HG03460 (cell line): ENCODE data around the gene GABPB1.

Experiments
- ATAC-seq: cut with Tn5 transposase; IDR thresholded peaks from one replicate; pipeline ENCODE4 v1.9.1; 2021; ENCODE audit not compliant: unreplicated experiment

The GABPB1 gene

DNA sequence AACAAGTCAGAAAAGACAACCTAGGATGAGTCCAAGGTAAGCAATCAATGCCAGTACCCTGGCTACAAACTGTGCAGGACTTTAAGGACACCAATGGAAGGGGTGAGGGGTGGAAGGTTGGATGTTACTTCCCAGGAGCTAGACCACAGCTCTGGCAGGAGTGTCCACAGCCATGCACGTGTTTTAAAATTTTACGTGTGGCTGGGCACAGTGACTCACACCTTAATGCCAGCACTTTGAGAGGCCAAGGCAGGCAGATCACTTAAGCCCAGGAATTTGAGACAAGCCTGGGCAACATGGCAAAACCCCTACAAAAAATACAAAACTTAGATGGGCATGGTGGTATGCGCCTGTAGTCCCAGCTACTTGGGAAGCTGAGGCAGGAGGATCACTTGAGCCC is 74.7 kb downstream of the GABPB1 start:
- ATAC-seq, result no peak

DNA sequence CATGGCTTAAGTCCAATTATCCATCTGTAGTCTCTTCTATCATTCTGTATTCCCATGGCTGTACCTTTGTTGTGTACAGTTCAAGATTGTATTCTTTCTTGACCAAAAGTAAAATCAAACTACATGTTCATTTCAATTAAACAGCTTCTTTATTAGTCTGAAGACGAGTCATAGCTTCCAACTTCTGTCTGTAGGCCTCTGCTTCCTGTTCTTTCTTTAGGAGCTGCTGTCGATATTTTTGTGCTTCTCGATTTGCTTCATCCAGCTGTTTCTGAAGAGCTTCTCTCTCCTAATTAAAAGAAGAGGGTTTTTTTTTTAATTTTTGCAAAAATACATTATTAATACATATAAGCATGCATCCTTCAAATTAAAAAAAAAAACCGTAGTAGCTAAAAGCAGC is 76.5 kb downstream of the GABPB1 start:
- ATAC-seq, result no peak

DNA sequence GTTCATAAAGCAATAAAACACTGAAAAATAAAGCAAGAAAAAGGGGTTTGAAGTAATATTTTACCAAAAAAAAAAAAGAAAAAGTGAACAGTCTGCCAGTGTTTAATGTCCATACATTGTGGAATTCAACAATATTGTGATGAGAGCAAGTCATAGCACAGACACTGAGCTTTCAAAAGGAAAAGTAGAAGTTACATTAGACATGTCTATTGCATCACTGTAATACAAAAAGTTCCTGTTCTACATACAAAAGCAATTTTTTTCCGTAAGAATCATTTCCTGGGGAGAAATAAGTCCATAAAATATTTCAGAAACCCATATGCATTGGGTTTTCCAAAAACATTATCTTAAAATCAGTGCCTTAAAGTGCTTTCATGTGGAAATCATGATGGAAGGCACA is 77.6 kb downstream of the GABPB1 start:
- ATAC-seq, result no peak

DNA sequence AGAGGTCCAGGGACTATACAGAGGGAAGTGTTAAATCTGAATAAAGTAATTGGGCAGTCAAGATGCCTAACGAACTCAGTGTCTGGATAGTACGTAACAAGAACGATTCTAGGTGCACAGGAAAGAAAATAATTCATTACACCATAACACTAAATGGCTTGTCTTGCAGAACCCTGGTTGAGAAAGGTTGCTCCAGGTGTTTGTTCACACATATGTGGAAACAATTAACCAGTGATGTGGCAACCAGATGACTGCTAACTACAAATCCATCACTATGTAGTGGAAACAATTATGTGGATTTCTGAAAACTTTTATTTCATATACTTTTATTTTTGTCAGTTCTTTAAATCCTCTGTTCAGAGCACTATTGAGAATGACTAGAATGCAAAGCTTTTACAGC is 79.1 kb downstream of the GABPB1 start:
- ATAC-seq, result no peak

DNA sequence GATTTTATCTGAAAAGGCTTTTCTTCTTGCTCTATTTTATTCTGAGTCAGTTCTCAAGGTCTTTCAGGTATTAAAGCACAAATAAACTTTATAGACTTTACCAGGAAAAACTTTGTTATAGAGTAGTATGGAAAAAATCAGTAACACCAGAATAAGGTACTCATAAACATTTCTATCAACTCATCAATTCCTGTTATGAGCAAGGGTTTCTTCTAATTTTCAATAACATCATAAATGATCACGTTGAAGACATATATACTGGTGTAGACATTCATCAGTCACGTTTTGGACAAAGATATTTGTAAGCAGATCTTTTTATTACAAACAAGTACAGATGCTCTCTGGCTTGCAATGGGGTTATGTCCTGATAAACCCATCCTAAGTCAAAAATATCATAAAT is 79.9 kb downstream of the GABPB1 start:
- no peak for ATAC-seq

DNA sequence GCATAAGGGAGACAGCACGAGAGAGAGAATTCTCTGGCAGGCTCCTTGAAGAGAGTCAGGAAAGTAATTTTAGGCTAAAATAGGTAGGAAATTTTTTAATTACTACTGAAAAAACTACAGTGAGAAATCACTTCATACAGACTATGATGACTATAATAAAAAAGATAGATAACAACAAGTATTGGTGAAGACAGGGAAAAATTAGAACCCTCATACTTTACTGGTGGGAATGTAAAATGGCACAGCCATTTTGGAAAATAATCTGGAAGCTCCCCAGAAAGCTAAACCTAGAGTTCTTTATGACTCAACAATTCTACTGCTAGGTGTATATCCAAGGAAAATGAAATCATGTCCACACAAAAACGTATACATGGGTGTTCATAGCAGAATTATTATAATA is 87.4 kb downstream of the GABPB1 start:
- ATAC-seq, result no peak

DNA sequence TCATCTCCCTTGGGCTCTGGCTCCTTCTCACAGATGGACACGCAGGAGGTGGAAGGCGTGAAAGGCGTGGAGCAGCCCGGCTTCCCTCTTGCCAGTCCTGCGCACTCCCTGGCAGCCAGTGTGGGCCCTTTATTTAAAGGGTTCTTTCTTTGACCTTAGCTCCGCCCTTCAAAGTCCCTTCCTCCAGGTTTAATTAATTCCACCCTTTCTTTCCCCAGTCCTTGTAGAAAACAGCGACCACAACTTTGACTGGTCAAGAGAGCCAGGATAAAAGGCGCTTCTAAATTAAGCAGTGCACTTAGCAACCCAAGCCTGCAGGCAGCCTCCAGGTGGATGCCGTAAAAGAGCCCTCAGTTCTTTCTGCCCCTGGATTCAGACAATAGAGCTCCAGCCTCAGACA is 89.4 kb downstream of the GABPB1 start, which contains the start of gene HDC:
Gene HDC (minus strand): TSS at position 107 of the 400 bp plus-strand sequence. CDS start 103 bp downstream, at position 4.
- no peak for ATAC-seq

DNA sequence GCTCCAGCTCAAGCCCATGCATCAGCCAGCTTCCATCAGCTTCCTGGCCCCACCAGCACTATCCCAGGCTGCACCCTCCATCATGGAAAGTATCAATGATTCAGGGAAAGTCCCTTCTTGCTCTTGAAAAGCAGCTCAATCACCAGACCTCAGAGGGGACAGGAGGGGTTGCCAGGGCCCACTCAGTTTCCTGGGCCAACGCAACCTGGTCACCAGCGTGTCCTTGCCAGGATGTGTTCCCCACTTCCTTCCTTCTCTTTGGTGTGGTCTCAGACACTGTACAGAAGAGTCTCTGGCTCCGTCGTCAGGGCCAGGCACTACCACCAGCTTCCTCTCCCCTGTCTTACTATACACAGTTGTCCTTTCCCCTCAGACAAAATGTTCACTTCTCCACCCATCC is 92.5 kb downstream of the GABPB1 start:
- no peak for ATAC-seq

DNA sequence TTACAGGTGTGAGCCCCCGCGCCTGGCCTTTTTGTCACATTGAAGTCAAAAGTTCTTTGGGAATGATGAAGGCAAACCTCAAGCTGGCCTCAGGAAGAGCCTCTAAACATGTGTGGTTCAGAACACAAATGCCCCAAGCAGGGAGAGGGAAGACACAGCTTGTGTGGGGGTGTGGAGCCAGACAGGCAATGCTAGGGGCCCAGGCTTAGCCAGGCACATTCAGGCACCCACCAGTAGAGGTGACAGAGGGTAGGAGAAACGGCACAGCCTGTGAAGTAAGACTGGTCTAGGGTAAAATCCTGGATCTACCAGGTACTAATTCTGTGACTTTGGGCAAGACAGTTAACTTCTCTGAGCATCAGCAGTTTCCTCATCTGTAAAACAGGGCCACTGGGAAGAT is 93.0 kb downstream of the GABPB1 start:
- no peak for ATAC-seq

DNA sequence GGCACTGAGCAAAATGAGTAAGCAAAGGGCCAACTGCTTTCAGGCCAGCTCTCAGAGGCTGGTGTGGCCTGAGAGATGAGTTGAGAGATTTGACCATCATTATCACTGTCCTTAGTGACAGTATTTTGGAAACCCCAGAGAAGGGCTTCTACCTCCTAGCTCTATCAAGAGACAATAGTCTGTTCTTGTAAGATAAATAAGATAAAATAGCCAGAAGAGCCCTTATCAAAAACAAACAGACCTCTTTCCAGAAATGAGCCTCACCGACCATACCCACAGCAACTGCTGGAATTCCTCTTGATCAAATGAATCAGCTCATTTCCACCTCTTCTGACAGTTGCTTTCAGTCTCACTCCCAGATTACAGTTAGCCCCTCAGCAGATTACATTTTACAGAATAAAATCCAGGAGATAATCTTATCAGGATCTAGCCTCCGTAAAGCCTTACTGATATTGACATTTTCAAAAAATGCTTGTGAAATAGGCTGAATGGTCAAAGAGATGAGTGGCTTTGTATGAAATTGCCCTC is 94.0 kb downstream of the GABPB1 start:
- peak; percentile 57 for ATAC-seq

DNA sequence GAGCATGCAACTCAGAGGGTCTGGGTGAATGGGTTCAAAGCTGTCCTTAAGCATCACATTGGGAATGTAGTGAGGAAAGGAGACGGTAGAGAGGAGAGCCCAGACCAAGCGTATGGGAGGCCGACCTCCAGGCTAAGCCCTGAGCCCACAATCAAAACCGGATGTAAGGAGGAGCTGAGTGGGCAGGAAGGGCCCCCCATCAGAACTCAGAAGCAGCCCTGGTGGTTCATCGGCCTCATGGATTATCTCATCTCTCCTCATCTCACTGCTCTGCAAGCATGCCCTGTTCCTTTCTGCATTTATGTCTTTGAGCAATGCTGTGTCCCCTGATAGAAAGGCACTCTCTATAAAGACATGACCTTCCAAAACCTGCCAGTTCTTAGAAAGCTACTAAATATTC is 95.7 kb downstream of the GABPB1 start:
- no peak for ATAC-seq

DNA sequence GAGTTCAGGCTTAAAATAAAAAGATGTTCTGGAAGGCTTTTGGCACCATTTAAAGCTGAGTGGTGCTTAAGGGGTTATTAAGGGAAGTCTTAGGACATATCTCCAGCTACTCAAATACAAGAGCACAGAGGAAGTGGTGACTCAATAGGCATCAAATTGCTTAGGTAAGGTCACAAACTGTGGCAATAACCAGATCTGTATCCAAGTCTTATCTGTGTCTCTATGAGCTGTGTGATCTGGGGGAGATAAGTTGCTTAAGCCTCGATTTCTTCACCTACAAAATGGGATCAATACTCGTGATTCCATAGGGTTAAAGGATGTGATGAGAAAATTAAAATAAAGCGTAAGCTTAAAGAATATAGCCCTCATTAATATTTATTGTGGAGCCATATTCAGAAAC is 97.1 kb downstream of the GABPB1 start:
- no peak for ATAC-seq

DNA sequence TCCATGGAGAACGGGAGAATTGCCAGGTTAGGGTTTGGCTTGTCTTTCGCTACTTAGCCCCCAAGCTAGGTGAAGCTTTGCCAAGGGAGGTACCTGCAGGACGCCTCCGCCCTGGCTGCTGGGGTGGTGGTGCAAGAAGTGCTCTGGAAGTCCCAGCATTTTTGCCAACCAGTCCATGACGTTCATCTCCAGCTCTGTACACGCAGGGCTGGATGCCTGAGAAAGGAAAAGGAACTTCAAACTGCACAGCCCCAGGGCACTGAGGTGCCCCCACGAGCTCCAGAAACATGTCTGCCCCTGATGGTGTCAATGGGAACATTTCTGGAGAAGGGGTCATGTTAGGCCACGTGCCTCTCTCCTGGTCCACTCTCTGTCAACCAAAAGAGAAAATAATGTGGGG is 97.7 kb downstream of the GABPB1 start:
- no peak for ATAC-seq

DNA sequence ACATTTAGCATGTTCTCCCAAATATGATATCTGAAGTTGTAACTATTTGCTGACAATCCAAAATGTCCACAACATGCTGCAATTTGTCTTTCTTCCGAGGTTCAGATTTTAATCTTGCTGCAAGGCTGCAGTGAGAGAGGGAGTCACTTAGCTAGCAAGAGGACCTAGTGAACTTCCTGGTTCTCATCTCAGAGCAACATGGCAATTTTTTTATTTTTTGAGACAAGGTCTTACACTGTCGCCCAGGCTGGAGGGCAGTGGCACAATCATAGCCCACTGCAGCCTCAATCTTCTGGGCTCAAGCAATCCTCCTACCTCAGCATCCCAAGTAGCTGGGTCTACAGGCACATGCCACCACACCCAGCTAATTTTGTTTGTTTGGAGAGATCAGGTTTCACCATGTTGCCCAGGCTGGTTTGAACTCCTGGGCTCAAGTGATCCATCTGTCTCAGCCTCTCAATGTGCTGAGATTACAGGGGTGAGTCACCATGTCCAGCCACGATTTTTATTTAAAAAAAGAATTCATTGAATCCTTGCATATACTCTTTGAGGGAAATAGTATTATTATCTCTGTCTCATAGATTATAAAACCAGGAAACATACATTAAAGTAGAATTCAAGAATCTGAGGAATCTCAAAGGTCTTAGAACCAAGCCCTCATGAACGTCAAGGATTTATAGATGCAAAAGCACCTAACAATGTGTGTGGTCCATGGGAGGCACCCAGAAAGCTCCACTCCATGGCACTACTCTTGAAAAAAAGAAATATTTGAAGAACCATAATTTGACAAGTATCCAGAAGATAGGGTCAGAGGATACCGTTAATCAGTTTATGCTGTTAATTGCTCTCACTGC is 98.6 kb downstream of the GABPB1 start:
- ATAC-seq, result no peak

DNA sequence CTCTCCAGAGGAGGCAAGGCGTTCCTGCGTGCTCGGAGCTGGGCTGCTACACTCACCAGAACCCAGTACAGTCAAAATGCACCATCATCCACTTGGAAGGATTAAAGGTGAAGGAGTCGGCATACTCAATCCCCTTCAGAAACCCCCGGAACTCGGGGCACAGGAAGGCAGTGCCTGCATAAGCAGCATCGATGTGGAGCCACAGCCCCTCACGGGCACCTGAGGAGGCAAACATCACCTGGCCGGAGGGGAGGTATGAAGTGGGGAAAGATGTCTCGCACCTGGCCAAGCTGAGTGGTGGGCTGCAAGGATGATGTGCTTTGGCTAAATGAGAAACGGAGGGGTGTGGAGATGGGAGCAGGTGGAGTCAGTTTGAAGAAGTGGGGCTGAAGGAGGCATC is 102.4 kb downstream of the GABPB1 start:
- ATAC-seq, result no peak

DNA sequence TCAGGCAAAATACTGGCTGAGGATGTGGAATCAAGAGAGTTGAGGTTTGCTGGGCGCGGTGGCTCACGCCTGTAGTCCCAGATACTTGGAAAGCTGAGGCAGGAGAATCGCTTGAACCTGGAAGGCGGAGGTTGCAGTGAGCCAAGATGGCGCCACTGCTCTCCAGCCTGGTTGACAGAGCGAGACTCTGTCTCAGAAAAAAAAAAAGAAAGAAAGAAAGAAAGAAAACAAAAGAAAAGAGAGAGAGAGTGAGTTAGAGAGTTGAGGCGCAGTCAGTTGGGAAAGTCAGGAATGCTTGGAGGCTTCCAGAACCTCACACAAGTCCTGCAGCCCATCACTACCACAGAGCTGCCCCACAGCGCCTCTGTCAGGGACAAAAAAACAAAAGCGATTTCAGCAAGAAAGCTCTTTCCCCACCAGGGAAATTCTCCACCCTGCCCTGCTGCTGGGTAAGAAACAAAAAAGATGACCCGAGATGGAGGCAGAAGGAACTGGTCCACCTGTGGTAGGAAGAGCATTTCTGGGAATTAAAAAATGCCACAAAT is 103.3 kb downstream of the GABPB1 start:
- ATAC-seq, result no peak

DNA sequence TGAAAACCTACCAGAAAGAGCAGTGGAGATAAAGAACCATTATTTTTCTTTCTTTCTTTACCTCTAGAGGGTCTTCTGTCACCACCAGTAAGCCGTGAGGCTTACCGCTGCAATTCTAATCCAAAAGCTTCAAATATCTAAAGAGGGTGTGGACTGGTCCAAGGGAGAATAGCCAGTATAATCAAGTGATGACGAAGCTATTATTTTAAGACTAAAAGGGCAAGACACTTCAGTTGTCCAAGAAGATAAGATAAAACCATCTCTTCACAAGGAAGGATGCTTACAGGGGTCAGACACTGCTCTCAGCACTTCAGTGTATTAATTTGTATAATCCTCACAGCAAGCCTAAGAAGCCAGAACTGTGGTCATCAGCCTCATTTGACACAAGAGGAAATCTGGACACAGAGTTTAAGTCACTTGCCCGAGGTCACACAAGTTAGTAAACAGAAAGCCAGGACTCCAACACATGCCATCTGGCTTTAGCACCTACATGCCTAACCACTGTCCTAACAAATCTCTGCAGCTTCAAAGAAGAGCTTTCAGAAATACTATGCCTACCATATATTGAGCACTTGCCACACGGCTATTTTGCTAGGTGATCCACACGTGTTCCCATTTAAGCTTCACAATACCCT is 104.1 kb downstream of the GABPB1 start:
- ATAC-seq, result no peak

DNA sequence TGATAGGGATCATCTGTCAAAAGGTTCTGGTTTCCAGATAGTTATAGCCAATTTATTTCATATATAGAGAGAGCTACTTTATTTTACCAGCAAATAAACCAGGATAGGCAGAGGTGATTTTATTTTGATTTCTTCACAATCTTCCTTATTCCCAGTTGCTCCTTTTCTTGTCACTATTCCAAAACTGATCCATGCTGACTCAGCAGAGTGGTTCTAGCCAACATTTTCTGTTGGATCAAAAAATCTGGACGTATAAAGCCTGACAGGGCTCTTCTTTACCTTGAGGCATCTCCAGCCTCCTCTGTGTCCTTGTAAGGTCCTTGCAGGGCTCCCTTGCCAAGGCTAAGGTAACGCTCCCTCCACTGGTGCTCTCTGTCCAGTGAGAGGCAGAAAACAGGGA is 105.3 kb downstream of the GABPB1 start:
- ATAC-seq, result no peak

DNA sequence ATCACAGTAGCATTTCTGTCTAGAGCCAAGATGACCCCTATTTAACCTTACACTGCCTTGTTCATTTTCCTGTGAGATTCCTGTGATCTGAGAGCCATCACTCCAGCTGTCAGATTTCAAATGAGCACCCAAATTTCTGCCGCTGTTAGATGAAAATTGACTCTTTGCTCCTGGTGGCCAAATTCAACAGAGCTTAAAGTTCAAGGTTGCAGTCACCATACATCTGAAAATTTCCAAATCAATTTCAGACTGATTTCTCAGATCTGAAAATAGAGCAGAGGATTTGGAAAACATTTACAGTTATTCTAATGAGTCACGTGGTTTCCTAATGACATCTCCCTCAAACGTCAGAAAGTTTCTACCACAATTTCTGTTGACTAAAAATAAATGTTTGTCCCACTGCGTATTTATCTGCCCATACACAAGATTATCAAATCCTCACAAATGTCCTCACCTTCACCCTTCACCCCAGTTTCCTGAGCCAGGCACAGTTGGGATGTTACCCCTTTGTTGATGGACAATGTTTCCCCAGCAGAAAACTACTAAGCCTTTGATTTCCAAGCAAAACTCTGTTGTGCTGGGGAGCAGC is 105.9 kb downstream of the GABPB1 start:
- ATAC-seq, result no peak

DNA sequence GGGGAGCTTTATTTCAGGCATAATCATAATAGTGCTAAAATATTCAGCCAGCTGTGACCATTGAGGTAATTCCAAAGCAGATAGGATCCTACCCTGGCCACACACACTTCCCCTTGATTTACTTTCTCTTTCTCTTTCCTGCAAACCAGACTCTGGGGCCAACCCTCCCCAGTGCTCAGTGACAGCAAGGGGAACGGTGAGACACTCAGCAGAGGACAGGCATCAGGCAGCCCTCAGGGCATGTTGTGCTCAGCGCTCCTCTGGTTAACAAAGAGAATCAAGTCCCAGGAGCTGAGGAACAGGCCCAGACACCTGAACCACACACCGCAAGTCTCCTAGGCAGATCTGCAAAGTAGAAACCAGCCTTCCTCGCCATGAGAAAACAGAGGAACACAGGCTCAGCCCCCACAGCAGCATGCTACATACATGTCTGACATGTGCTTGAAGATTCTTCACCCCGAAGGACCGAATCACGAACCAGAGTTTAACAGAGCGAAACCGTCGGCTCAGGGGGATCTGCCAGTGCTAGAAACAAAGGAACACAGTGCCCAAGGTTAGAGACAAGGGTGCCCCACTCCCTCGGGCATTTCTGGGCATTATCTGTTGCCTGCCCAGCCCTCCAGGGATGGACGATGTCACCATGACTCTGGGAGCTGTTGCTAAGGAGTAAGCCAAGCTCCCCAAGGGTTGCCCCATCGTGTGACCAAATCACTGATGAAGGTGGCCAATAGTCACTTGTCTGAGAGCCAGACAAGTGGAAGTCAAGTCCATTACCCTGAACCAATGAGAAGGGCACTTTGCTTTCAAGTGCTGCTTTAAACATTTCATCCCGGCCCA is 107.0 kb downstream of the GABPB1 start:
- peak; percentile 98 for ATAC-seq

DNA sequence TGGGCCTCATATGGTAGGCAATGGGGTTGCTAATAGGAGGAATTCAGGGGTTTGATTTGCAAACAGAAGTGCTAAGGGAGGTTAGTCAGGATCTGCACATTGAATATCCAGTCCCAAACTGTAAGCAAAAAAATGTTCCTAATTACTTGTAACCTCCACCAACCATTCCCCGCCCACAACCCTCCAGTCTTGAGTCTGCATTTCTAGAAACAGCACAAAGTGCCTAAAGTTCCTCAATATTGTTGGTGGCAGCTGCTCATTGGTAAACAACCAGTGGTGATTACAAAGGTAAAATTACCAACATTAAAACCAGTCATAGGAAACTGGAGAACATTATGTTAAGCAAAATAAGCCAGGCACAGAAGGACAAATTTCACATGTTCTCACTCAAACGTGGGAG is 108.4 kb downstream of the GABPB1 start:
- no peak for ATAC-seq
